DOHH2 (cell line): ENCODE data around the gene WDTC1.

Source experiments
- H3F3A ChIP-seq: fragments of 200-600 bp; sonication (generic), shearing (Covaris generic); 2 replicates; pipeline ENCODE4 v1.6.0; 2016; ENCODE audit warnings: antibody characterized with exemption, mild to moderate bottlenecking; ENCODE audit not compliant: control insufficient read depth, insufficient read depth
- H3K27ac ChIP-seq: fragments of 200-600 bp; sonication (generic); 2 replicates; pipeline ENCODE4 v1.5.1; 2014; ENCODE audit warnings: low read depth, mild to moderate bottlenecking, low read length, moderate library complexity
- H3K27me3 ChIP-seq: fragments of 200-600 bp; sonication (generic); 2 replicates; pipeline ENCODE4 v1.6.1; 2014; ENCODE audit warnings: mild to moderate bottlenecking, low read length, mixed read lengths; ENCODE audit not compliant: control insufficient read depth
- H3K36me3 ChIP-seq: fragments of 200-600 bp; sonication (generic); 2 replicates; pipeline ENCODE4 v1.6.1; 2014; ENCODE audit warnings: mild to moderate bottlenecking, low read length, moderate library complexity, mixed read lengths; ENCODE audit not compliant: control insufficient read depth
- H3K4me1 ChIP-seq: fragments of 200-600 bp; sonication (generic); 2 replicates; pipeline ENCODE4 v1.6.1; 2014; ENCODE audit warnings: mild to moderate bottlenecking, low read length, mixed read lengths; ENCODE audit not compliant: control insufficient read depth
- H3K4me2 ChIP-seq: fragments of 200-600 bp; sonication (generic); 2 replicates; pipeline ENCODE4 v1.6.0; 2014; ENCODE audit warnings: mild to moderate bottlenecking, low read length, moderate library complexity
- H3K4me3 ChIP-seq: fragments of 200-600 bp; sonication (generic); 2 replicates; pipeline ENCODE4 v1.5.1; 2014; ENCODE audit warnings: mild to moderate bottlenecking, low read length, mixed read lengths
- H3K79me2 ChIP-seq: fragments of 200-600 bp; sonication (generic); 2 replicates; pipeline ENCODE4 v1.6.1; 2014; ENCODE audit warnings: mild to moderate bottlenecking, low read length, mixed read lengths; ENCODE audit not compliant: control insufficient read depth
- H3K9me2 ChIP-seq: fragments of 200-600 bp; sonication (generic); replicated peaks from 2 replicates; pipeline ENCODE4 v1.6.1; 2014; ENCODE audit warnings: mild to moderate bottlenecking, low read length, mixed read lengths; ENCODE audit not compliant: control insufficient read depth
- H3K9me3 ChIP-seq: fragments of 200-600 bp; sonication (generic); 2 replicates; pipeline ENCODE4 v1.6.1; 2014; ENCODE audit warnings: antibody characterized with exemption, low read length, mixed read lengths; ENCODE audit not compliant: control insufficient read depth, insufficient read depth
- H4K20me1 ChIP-seq: fragments of 200-600 bp; sonication (generic); 2 replicates; pipeline ENCODE4 v1.6.0; 2014; ENCODE audit warnings: low read depth, mild to moderate bottlenecking, antibody characterized with exemption, low read length, moderate library complexity; ENCODE audit not compliant: control insufficient read depth, insufficient read depth
- CTCF ChIP-seq: fragments of 200-600 bp; sonication (generic); IDR thresholded peaks from one replicate; pipeline ENCODE4 v1.5.1; 2014; ENCODE audit warnings: antibody characterized with exemption, mild to moderate bottlenecking, low read depth, low read length; ENCODE audit not compliant: poor library complexity, severe bottlenecking
- EZH2phosphoT487 ChIP-seq: fragments of 200-600 bp; sonication (generic); IDR thresholded peaks from 2 replicates; pipeline ENCODE4 v1.6.1; 2017; ENCODE audit warnings: borderline replicate concordance, mild to moderate bottlenecking, antibody characterized with exemption, low read length, moderate library complexity, mixed read lengths

WDTC1 gene

GRCh38 chr1:27246194-27246593, 11.8 kb downstream of the WDTC1 start:
- no peaks in the 10 kb centered on the region for H3K9me2 ChIP-seq
- no peaks in the 10 kb centered on the region for H3K36me3 ChIP-seq
- TF ChIP-seq EZH2phosphoT487, result no peak
- no peak for TF ChIP-seq CTCF
- H3K4me2 ChIP-seq, result no peak overlapping the region
- H3K27ac ChIP-seq, result no peak overlapping the region
- H3F3A ChIP-seq, result peaks cover 4% of the 10 kb centered on the region; the same call in 1 of the 2 replicates
- H3K9me3 ChIP-seq, result no peaks in the 10 kb centered on the region
- H3K27me3 ChIP-seq, result no peaks in the 10 kb centered on the region
- H4K20me1 ChIP-seq, result no peaks in the 10 kb centered on the region
- H3K4me1 ChIP-seq, result peaks cover 22% of the 10 kb centered on the region
- H3K4me3 ChIP-seq, result no peak overlapping the region
- peaks cover under 1% of the 10 kb centered on the region; the same call in 1 of the 2 replicates for H3K79me2 ChIP-seq

DNA sequence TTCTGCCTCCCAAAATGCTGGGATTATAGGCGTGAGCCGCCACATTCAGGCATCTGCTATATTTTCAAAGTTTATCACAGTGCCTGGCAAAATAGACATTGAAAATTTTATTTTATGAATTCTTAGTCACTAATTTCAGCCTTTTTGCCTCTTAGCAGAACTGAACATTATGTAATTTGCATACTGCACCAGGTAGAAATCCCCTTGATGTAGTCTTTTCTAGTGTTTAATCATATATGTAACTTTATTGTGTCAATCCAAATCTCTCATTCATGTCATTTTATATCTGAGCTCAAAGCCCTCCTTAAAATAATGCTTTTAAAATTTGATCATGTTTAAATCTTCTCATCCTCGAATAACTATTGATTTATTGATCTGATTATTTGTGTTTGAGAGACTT, 19.2 kb downstream of the WDTC1 start:
- Histone ChIP-seq H3K79me2 (peaks cover 16% of the 10 kb centered on the region), H3K4me3 (peak overlapping the region; percentile 56), H3K4me2 (peak overlapping the region; percentile 65), H3F3A (peaks cover 24% of the 10 kb centered on the region), H3K4me1 (peaks cover 70% of the 10 kb centered on the region), H3K36me3 (no peaks in the 10 kb centered on the region), H3K27ac (peak overlapping the region; percentile 84), H3K27me3 (no peaks in the 10 kb centered on the region), H3K9me2 (no peaks in the 10 kb centered on the region), H4K20me1 (no peaks in the 10 kb centered on the region), H3K9me3 (no peaks in the 10 kb centered on the region)
- TF ChIP-seq CTCF (no peak), EZH2phosphoT487 (no peak)

GRCh38 chr1:27255136-27255535, 20.7 kb downstream of the WDTC1 start:
- Histone ChIP-seq H3K4me3 (no peak overlapping the region), H3K27me3 (no peaks in the 10 kb centered on the region), H3K79me2 (peaks cover 16% of the 10 kb centered on the region), H3K9me3 (no peaks in the 10 kb centered on the region), H3K36me3 (no peaks in the 10 kb centered on the region), H3K27ac (no peak overlapping the region), H3F3A (peaks cover 22% of the 10 kb centered on the region), H3K4me2 (peak overlapping the region; percentile 5; the same call in 1 of the 2 replicates), H3K9me2 (no peaks in the 10 kb centered on the region), H4K20me1 (no peaks in the 10 kb centered on the region), H3K4me1 (peaks cover 58% of the 10 kb centered on the region)
- TF ChIP-seq CTCF (no peak), EZH2phosphoT487 (no peak)
